B cell (primary cell): ENCODE results near the gene PDE6A.
"Not testable (repeated sequence)": the region's sequence is repeated elsewhere in the genome, so short reads cannot be mapped to it uniquely, and the experiment has no call there.

Source experiments
- CTCF ChIP-seq: fragments of 200-600 bp; IDR thresholded peaks from one replicate; pipeline ENCODE4 v1.8.0; 2022; ENCODE audit warnings: antibody characterized with exemption, mild to moderate bottlenecking
- EZH2 ChIP-seq: IDR thresholded peaks from 2 replicates; pipeline ENCODE4 v1.6.1; 2012; ENCODE audit warnings: borderline replicate concordance, low read depth, mild to moderate bottlenecking, moderate library complexity, low read length; ENCODE audit not compliant: insufficient read depth, poor library complexity, severe bottlenecking

GRCh38 chr5:149943177-149943949, 1.2 kb downstream of the PDE6A start:
- TF ChIP-seq CTCF, EZH2: not testable (repeated sequence)
